K562 (cell line): ENCODE measurements around the gene IL12A. TPM values are rescaled to one million over a fixed set of nuclear protein-coding genes. Genes with fewer than 3 reads are reported as not detected.

Experiments used
- NR2C1 ChIP-seq, 2 experiments: fragments of 450-650 bp; IDR thresholded peaks; 2 replicates each; pipeline ENCODE4 v1.6.1; 2017; ENCODE audit warnings: mild to moderate bottlenecking in 2 of 2, antibody characterized with exemption in 1 of 2, inconsistent platforms in 1 of 2, missing compliant biosample characterization in 1 of 2, missing genetic modification characterization in 1 of 2
- SRSF1 ChIP-seq: fragments of 200-400 bp; formaldehyde crosslinking; IDR thresholded peaks from 2 replicates; pipeline ENCODE4 v1.6.1; 2017; ENCODE audit warnings: mild to moderate bottlenecking, low read depth, low read length, moderate library complexity
- ZNF263 ChIP-seq: sonication (generic); formaldehyde crosslinking; IDR thresholded peaks from 2 replicates; pipeline ENCODE4 v1.8.0; 2022; ENCODE audit warnings: mild to moderate bottlenecking, missing genetic modification reagents, borderline replicate concordance
- ZNF586 ChIP-seq: fragments of 450-650 bp; formaldehyde crosslinking; conservative IDR thresholded peaks from 2 replicates; pipeline ENCODE4 v1.4.0; 2020; ENCODE audit warnings: mild to moderate bottlenecking, moderate library complexity
- polyA plus RNA-seq, 8 experiments: library from polyadenylated mRNA; depleted of rRNA in 4 of 8; stranded (reverse) in 5 of 8; unstranded in 3 of 8; fragments of >200 nt; fragmentation: Nextera tagmentation in 2 of 8; fragmentation: Illumina TruSeq in 1 of 8; extraction: Ambion mirVana in 2 of 8; extraction: Trizol in 1 of 8; gene quantifications; 2 replicates each; pipeline versions ENCODE4 v1.2.1 to v1.2.3, GENCODE V29; 2011 to 2014; ENCODE audit warnings: inconsistent platforms in 1 of 8, missing spikeins in 1 of 8
- total RNA-seq, 7 experiments: library from RNA; depleted of rRNA in 6 of 7; stranded (reverse); fragments of >200 nt in 6 of 7; fragmentation: Illumina TruSeq in 2 of 7; extraction: Trizol in 2 of 7; gene quantifications; 2 replicates each; pipeline versions ENCODE4 v1.2.1 to v1.2.3, GENCODE V29; 2011 to 2021; ENCODE audit warnings: low replicate concordance in 1 of 7
- TF ChIP-seq, protein P1 (sequence below): fragments of 250-450 bp; sonication (Bioruptor Pico); IDR thresholded peaks from 2 replicates; pipeline ENCODE4 v1.4.0; 2020; ENCODE audit warnings: mild to moderate bottlenecking, moderate library complexity, borderline replicate concordance
- TF ChIP-seq, protein P2 (sequence below): fragments of 450-650 bp; formaldehyde crosslinking; IDR thresholded peaks from 2 replicates; pipeline ENCODE4 v1.4.0; 2020; ENCODE audit warnings: mild to moderate bottlenecking, moderate library complexity

Gene IL12A
- total and polyA plus RNA-seq, 9 of the 15 experiments (the other 6 are each of a cell fraction or from before 2014, with no cell fraction given), result not detected

DNA sequence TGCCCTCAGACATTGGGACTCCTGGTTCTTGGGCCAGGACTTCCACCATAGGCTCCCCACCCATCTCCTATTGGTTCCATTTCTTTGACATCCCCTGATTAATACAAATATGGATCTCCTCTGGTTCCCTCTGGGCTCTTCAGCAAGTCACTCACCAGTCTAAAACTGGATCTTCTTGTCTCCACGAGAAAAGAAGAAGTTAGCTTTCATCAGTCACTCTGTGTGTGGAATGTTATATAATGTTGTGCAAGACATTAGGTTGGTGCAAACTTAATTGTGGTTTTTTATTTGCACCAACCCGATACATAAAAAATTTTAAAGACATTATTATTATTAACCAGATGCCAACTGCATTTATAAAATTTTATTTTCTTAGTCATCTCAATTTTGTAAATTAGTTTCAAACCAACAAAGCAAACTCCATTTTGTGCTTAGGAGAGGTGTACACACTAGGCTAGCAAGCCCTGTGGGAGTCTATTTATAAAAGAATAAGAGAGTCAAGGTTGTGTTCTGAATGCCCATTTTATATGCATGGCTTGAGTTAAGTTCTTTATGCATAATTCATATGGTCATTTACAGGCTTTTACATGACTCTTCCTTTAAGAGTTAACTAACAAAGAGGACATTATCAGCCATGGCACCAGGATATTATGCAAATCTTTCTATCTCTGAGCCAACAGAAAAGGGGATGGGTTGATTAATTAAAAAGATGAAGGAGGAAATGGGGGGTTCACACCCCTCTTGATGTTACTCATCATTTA lies 35.1 kb upstream of the IL12A start (continued):
- no peak for TF ChIP-seq ZNF586
- TF ChIP-seq, protein P1, sequence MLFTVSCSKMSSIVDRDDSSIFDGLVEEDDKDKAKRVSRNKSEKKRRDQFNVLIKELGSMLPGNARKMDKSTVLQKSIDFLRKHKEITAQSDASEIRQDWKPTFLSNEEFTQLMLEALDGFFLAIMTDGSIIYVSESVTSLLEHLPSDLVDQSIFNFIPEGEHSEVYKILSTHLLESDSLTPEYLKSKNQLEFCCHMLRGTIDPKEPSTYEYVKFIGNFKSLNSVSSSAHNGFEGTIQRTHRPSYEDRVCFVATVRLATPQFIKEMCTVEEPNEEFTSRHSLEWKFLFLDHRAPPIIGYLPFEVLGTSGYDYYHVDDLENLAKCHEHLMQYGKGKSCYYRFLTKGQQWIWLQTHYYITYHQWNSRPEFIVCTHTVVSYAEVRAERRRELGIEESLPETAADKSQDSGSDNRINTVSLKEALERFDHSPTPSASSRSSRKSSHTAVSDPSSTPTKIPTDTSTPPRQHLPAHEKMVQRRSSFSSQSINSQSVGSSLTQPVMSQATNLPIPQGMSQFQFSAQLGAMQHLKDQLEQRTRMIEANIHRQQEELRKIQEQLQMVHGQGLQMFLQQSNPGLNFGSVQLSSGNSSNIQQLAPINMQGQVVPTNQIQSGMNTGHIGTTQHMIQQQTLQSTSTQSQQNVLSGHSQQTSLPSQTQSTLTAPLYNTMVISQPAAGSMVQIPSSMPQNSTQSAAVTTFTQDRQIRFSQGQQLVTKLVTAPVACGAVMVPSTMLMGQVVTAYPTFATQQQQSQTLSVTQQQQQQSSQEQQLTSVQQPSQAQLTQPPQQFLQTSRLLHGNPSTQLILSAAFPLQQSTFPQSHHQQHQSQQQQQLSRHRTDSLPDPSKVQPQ, result no peak
- no peak for TF ChIP-seq NR2C1 (IDR thresholded peaks at IDR 0.05)
- TF ChIP-seq NR2C1 (tag; IDR thresholded peaks at IDR 0.05), result no peak
- TF ChIP-seq SRSF1, result no peak
- no peak for TF ChIP-seq ZNF263 (CRISPR knock-in tag)
- TF ChIP-seq, protein P2, sequence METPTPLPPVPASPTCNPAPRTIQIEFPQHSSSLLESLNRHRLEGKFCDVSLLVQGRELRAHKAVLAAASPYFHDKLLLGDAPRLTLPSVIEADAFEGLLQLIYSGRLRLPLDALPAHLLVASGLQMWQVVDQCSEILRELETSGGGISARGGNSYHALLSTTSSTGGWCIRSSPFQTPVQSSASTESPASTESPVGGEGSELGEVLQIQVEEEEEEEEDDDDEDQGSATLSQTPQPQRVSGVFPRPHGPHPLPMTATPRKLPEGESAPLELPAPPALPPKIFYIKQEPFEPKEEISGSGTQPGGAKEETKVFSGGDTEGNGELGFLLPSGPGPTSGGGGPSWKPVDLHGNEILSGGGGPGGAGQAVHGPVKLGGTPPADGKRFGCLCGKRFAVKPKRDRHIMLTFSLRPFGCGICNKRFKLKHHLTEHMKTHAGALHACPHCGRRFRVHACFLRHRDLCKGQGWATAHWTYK (CRISPR knock-in tag), result no peak
